Measurements from ENCODE around the gene JAM3. TPM values are rescaled to one million over a fixed set of nuclear protein-coding genes. Genes with fewer than 3 reads are reported as not detected.
"Not testable (repeated sequence)": the region's sequence is repeated elsewhere in the genome, so short reads cannot be mapped to it uniquely, and the experiment has no call there.

Gene JAM3
- total and polyA plus RNA-seq, 11 donors, result 11.9 to 56.9 (median 34.0) TPM

DNA sequence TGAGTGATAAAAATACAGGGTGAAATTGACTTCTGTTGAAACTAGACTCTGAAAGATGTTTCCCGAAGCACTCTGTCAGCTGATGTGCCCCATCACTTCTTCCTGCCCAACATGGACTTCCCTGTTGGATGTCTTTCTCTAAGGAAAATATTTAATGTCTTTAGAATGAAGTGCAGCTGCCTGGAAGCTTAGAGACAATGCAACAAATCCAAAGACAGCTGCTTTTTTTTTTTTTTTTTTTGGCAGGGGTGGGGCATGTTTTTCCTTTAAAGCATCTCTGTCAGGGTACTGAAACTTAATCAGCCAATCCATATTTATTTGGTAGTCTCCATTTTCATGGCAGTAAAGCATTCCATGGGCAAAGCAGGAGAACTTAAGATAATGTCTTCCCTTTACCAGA is 5.9 kb downstream of the JAM3 start:
- ATAC-seq (no peak), DNase-seq (no peak)
- peaks cover 0 to 34% (median 11%) of the 10 kb centered on the region in 12 donors for H3K4me1 ChIP-seq
- no peak for TF ChIP-seq POLR2A (IDR thresholded peaks at IDR 0.05)
- TF ChIP-seq, protein P1, sequence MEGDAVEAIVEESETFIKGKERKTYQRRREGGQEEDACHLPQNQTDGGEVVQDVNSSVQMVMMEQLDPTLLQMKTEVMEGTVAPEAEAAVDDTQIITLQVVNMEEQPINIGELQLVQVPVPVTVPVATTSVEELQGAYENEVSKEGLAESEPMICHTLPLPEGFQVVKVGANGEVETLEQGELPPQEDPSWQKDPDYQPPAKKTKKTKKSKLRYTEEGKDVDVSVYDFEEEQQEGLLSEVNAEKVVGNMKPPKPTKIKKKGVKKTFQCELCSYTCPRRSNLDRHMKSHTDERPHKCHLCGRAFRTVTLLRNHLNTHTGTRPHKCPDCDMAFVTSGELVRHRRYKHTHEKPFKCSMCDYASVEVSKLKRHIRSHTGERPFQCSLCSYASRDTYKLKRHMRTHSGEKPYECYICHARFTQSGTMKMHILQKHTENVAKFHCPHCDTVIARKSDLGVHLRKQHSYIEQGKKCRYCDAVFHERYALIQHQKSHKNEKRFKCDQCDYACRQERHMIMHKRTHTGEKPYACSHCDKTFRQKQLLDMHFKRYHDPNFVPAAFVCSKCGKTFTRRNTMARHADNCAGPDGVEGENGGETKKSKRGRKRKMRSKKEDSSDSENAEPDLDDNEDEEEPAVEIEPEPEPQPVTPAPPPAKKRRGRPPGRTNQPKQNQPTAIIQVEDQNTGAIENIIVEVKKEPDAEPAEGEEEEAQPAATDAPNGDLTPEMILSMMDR (IDR thresholded peaks at IDR 0.05), result no peak
- no peak overlapping the region for H3K27ac ChIP-seq
- H3K9me3 ChIP-seq, result no peaks in the 10 kb centered on the region
- H3K36me3 ChIP-seq, result no peaks in the 10 kb centered on the region
- WGBS, 4 donors, result 29 to 74% (median 58%) methylated on average over 1 of the region's 1 CpG
- intact Hi-C loops (cut with DNase I), result loop anchor here in 1 of 10 donors (5.0 kb wide), 1 partner anchor 48 kb away; no protein-coding TSS in a partner anchor
- no peak overlapping the region for H3K4me3 ChIP-seq
- peaks cover 0 to 6% (median 0%) of the 10 kb centered on the region in 9 donors for H3K27me3 ChIP-seq

DNA sequence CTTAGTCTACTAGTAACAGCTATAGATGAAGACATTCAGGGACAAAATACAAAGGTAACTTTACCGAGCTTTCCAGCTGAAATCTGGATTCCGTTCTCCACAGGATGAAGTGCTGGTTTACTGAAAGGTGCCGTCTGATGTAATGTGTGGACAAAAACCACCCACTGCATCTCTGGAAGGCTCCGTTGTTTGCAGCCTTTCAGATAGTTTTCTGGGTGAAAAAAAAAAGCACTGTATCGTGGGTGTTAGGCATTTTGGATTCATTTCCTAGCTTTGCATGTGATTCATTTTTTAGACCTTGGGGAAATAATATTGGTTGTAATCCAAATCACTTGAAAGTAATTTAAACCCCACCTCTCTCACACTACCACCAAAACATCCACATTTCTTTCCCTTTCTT is 10.4 kb downstream of the JAM3 start:
- Histone ChIP-seq H3K27me3 (no peaks in the 10 kb centered on the region), H3K9me3 (peaks cover 0 to 8% (median 0%) of the 10 kb centered on the region in 12 donors), H3K27ac (no peak overlapping the region), H3K4me1 (peaks cover 0 to 12% (median 0%) of the 10 kb centered on the region in 12 donors), H3K36me3 (no peaks in the 10 kb centered on the region), H3K4me3 (no peak overlapping the region)
- TF ChIP-seq, protein P1 (IDR thresholded peaks at IDR 0.05), result no peak
- no peak for TF ChIP-seq POLR2A (IDR thresholded peaks at IDR 0.05)
- ATAC-seq (no peak), DNase-seq (no peak)
- WGBS, 4 donors, result 60 to 80% (median 68%) methylated on average over 5 of the region's 5 CpGs
- intact Hi-C loops (cut with DNase I), result no loop called here

DNA sequence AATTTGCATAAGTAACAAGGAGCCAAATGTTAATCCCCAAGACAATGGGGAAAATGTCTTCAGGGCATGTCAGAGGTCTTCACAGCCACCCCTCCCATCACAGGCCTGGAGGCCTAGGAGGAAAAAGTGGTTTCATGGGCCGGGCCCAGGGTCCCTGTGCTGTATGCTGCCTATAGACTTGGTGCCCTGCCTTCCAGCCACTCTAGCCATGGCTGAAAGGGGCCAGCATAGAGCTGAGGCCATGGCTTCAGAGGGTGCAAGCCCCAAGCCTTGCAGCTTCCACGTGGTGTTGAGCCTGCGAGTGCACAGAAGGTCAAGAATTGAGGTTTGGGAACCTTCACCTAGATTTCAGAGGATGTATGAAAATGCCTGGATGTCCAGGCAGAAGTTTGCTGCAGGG is 12.4 kb downstream of the JAM3 start:
- H3K27me3 ChIP-seq; H3K4me1 ChIP-seq; ATAC-seq; H3K9me3 ChIP-seq; H3K27ac ChIP-seq; intact Hi-C loops (cut with DNase I); H3K36me3 ChIP-seq; DNase-seq; H3K4me3 ChIP-seq: not testable (repeated sequence)
- WGBS, 4 donors, result 94 to 100% (median 98%) methylated on average over 3 of the region's 3 CpGs

DNA sequence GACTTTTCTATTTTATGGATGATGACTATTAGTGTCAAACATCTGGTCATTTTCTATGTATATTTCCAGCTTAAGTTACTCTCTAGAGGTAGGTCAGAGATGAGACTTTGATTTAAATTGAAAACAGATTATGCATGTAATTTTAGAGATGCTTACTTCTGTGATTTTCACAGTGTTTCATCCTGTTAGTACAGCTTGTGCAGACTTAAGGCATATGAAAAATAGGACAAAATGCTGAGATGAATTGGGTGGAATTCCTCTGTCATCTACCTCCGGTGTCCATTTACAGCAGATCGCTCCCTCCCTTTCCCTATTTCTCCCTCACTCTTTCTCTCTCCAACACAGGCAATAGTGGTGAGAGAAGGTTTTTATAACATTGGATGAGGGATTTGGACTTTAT is 14.1 kb downstream of the JAM3 start:
- DNase-seq, result no peak
- H3K27me3 ChIP-seq, result no peaks in the 10 kb centered on the region
- peaks cover 0 to 8% (median 0%) of the 10 kb centered on the region in 12 donors for H3K4me1 ChIP-seq
- WGBS, 4 donors, result 91 to 96% (median 93%) methylated on average over 2 of the region's 2 CpGs
- H3K4me3 ChIP-seq, result no peak overlapping the region
- TF ChIP-seq, protein P1 (IDR thresholded peaks at IDR 0.05), result no peak
- TF ChIP-seq POLR2A (IDR thresholded peaks at IDR 0.05), result no peak
- H3K27ac ChIP-seq, result no peak overlapping the region
- intact Hi-C loops (cut with DNase I), result no loop called here
- no peak for ATAC-seq
- H3K9me3 ChIP-seq, result peaks cover 0 to 8% (median 0%) of the 10 kb centered on the region in 12 donors
- no peaks in the 10 kb centered on the region for H3K36me3 ChIP-seq

DNA sequence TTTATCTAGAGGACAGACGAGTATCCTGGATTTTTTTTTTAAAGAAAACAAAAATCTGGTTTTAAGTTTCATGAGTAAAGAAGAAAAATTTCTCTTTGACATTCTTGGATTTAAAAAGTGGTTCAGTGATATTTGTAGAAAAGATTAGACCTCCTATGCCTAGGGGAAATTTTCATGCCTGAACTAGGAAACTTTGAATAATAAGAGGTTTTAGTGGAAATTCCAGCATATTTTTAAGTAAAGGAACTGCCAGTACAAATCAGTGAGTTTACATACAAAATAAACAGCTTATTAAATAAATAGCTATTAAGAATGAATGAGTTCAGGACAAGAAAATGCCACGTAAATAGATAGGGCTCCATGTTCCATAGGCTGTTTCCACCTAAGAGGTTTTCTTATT is 17.5 kb downstream of the JAM3 start:
- H3K9me3 ChIP-seq, result peaks cover 0 to 4% (median 0%) of the 10 kb centered on the region in 12 donors
- no peak overlapping the region for H3K4me3 ChIP-seq
- no peak for DNase-seq
- ATAC-seq, result no peak
- H3K4me1 ChIP-seq, result peaks cover 0 to 2% (median 0%) of the 10 kb centered on the region in 12 donors
- TF ChIP-seq, protein P1 (IDR thresholded peaks at IDR 0.05), result no peak
- no peak for TF ChIP-seq POLR2A (IDR thresholded peaks at IDR 0.05)
- no peaks in the 10 kb centered on the region for H3K27me3 ChIP-seq
- 81 to 90% (median 83%) methylated on average over 2 of the region's 2 CpGs for WGBS, 4 donors
- no peaks in the 10 kb centered on the region for H3K36me3 ChIP-seq
- H3K27ac ChIP-seq, result no peak overlapping the region
- intact Hi-C loops (cut with DNase I), result no loop called here

DNA sequence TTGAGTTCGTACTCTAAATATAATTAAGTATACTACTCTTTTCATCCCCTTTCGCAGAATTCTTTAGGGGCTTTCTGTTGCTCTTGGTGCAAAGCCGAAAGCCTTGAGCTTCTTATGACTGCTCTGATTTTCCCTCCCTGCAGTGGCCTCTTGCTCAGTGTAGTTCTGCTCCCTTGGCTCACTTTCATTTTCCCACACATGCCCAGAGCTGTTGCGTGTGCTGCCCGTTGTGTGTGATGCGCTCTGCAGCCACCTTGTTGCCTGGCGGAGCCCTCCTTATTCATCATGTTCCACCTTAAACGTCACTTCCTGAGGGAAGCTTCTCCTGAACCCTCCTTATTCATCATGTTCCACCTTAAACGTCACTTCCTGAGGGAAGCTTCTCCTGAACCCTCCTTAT is 23.1 kb downstream of the JAM3 start:
- ATAC-seq; intact Hi-C loops (cut with DNase I); H3K4me1 ChIP-seq; DNase-seq; H3K27me3 ChIP-seq; H3K36me3 ChIP-seq; H3K4me3 ChIP-seq; H3K9me3 ChIP-seq; H3K27ac ChIP-seq: not testable (repeated sequence)
- 85 to 92% (median 89%) methylated on average over 8 to 9 of the region's 9 CpGs for WGBS, 4 donors
